Activated CD8-positive, alpha-beta memory T cell treated with anti-CD3 and anti-CD28 coated beads for 48 hours (primary cell): ENCODE results near the gene FUCA1.
A peak's percentile ranks its signal among the peaks of the same experiment; 100 is the strongest.
"Not testable (repeated sequence)": the region's sequence is repeated elsewhere in the genome, so short reads cannot be mapped to it uniquely, and the experiment has no call there.

ENCODE experiments used
- DNase-seq, 3 experiments: peaks; one replicate each; pipeline ENCODE4 v3.0.0-alpha.2; 2020; ENCODE audit warnings: low read depth in 2 of 3, low spot score in 2 of 3

The FUCA1 gene

DNA sequence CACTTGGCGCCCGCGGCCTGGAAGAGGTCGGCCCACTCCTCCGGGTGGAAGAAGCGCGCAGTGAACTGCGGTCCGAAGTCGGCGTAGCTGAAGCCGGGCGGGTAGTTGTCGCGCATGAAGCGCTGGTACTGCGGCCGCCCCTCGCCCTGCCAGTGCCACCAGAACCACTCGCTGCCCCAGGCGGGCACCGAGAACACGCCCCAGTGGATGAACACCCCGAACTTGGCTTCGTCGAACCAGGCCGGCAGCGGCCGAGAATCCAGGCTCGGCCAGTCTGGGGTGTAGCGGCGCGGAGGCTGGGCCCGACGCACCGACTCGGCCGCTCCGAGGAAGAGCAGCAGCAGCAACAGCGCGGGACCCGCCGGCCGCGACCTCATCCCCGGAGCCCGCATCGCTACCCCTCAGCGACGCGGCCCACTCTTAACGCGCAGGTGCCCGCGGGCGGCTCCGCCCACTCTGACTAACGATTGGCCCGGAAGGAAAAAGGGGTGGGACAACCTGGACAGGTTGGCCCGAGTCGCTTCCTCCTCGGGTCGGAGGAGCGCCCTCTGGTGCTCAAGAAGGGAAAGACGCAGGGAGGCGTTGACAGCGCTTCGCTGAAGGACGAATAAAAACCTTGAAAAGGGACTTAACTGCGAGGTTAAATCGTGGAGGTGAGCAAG lies at the start of gene FUCA1:
Gene FUCA1 (minus strand): TSS at position 396 of the 662 bp plus-strand sequence. CDS start 4 bp downstream, at position 392.
- DNase-seq, result peak; percentile 73 to 80 (median 79)

DNA sequence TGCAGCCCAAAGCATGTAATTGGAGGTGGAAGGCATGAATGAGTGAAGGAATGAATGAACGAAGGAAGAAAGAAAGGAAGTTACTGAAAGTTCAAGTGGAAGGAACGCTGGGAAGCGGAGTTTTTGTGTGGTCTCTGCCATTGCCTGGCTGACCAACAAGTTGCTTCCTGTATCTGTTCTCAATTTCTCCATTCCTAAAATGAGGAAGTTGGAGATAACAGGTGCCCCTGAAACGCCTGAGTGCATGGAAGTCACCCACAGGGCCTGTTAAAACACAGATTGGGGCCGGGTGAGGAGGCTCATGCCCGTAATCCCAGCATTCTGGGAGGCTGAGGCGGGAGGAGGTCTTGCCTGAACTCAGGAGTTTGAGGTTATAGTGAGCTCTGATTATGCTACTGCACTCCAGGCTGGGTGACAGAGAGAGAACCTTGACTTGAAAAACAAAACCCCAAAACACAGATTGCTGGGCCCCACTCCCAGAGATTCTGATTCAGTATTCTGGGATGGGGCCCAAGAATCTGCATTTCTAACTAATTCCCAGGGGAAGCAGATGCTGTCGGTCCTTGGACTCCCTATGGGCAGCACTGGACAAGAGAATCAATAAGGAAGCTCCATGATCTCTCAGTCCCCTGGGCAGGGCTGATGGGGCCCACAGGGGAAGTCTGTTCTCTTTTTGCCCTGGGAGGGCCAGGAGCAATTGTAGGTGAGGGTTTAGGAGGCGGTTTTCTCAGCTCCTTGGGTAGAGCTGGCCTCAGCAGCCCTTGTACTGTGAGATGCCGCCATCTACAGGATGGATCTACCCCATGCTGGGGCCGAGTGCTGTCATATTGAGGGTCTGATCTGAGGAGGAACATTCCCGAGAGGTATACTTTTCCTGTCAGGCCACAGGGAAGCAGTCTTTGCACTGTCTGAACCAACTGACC lies 48.4 kb upstream of the FUCA1 start:
- no peak for DNase-seq

DNA sequence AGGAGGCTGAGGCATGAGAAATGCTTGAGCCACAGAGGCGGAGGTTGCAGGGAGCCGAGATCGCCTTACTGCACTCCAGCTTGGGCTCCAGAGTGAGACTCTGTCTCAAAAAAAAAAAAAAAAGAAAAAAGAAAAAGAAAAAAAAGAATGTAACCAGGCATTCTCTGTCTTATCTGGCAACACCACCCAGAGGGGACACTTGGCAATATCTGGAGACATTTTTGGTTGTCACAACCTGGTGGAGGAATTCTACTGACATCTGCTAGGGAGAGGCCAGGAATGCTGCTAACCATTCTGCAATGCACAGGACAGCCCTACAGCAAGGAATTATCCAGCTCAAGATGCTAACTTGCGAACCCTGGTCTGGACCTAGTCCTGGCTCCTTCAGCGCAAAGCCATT lies 47.4 kb upstream of the FUCA1 start:
- no peak for DNase-seq

DNA sequence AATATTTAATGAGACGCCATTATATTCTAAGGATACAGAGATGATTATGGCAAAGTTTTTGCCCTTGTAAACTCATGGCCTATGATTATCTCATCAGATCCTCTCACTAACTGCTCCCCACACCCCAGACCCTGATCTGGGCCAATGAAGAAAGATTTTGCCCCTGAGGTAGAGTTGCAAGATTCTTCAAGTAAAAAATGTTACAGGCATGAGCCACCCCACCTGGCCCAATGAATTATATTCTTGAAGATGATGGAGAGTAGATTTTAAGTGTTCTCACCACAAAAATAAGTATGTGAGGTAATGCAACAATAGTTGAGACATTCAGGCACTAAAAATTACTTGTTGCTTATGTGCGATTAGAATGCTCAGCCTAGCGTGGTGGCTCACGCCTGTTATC lies 46.8 kb upstream of the FUCA1 start:
- no peak for DNase-seq

DNA sequence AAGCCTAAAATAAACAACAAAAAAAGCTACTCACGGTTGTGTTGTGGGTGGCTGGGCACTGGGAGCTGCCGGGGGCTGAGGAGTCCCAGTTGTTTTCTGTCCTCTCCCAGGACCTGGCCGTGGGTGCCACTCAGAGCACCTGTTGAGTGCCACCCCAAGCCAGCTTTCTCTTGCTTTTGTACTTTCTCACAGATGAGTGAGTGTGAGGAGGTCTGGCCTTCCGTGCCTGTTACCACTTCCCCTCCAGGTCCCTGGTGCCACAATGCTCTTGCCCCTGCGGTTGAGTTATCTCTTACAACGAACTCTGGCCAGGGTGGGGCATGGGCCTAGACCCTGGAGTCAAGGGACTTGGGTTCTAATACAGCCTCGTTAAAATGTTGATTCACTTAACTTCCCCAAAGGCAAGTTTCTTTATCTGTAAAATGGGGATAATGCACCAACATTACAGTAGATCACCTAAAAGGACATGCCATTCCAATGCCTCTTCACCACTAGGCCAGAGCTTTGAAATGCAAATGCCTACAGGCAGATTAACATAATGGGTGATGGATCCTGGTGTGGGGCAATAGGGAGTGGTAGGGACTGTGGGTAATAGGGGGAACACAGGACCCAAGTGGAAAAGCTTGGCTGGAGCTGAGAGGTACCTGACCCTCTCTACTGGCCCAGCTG lies 45.3 kb upstream of the FUCA1 start, which contains the start of gene CNR2:
Gene CNR2 (minus strand): TSS at position 151 of the 669 bp plus-strand sequence. CDS start 37,745 bp downstream, outside the sequence.
- no peak for DNase-seq

DNA sequence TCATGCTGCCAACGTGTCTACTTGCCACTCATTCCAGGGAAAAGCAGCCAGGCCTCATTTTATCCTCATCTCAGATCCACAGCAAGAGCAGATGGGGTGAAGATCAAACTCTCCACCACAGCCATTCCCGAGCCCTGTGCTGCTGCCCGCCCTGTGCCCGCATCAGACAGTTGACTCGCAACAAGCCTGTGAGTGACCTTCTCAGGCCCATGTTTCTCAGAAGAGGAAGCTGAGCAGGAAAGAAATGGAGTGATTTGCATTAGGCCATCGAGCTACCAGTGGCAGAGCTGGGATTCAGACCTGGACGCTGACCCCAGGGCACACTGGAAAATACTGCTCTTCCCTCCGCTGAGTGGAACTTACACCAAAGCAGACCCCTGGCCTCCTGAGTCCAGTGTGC lies 43.8 kb upstream of the FUCA1 start:
- DNase-seq, result no peak

DNA sequence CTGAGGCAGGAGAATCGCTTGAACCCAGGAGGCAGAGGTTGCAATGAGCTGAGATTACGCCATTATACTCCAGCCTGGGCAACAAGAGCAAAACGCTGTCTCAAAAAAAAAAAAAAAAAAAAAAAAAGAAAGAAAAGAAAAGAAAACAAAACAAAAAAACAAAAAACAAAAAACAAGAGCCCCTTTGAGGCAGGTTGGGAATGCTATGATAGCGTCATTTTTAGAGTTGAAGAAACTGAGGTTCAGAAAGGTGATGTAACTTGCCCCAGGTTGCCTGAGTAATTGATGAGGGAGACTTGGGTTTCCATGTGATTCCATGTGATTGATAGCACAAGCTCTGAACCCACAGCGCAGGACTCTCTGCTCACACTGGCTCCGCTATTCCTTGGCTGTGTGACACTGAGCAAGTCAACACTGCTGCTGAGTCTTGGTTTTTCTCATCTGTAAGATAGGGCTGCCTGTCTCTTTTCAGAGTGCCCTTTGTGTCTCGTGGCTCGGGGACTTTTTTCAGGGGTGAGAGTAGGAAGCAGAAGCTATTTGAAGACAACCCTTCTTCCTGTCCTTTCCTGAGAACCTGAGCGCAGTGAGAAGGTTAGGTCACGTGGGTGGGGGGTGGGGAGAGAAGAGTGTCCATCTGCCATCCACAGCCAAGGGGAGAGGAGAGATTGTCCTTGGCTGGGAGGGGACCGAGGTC lies 42.6 kb upstream of the FUCA1 start:
- no peak for DNase-seq

DNA sequence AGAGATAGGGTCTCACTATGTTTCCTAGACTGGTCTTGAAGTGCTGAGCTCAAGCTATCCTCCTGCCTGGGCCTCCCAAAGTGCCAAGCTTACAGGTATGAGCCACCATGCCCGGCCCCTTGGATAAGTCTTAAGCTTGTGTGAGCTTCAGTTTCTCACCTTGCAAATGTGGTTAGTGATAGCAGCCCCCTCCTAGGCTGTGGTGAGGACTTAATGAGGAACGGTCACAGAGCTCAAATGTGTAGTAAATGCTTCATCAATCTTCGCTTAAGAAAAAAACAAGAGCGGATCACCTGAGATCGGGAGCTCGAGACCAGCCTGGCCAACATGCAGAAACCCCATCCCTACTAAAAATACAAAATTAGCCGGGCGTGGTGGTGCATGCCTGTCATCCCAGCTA lies 42.1 kb upstream of the FUCA1 start:
- no peak for DNase-seq

DNA sequence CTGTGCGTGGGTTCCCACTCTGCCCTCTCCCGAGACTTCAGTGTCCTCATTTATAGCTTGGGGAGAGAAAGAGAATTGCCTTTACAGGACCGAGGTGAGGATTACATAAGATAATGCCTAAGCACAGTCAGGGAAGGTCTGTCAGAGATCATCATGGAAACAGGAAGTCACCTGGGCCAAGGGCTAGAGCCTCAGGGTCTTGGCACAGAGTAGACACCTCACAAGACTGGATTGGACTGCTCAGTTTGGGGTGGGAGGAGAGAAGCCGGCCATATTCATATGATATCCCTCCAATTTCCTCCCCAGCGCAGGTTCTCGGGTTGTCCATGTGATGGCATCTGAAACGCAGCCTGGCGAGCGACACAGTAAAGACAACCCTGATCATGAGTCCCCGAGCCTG lies 41.3 kb upstream of the FUCA1 start:
- DNase-seq, result no peak

DNA sequence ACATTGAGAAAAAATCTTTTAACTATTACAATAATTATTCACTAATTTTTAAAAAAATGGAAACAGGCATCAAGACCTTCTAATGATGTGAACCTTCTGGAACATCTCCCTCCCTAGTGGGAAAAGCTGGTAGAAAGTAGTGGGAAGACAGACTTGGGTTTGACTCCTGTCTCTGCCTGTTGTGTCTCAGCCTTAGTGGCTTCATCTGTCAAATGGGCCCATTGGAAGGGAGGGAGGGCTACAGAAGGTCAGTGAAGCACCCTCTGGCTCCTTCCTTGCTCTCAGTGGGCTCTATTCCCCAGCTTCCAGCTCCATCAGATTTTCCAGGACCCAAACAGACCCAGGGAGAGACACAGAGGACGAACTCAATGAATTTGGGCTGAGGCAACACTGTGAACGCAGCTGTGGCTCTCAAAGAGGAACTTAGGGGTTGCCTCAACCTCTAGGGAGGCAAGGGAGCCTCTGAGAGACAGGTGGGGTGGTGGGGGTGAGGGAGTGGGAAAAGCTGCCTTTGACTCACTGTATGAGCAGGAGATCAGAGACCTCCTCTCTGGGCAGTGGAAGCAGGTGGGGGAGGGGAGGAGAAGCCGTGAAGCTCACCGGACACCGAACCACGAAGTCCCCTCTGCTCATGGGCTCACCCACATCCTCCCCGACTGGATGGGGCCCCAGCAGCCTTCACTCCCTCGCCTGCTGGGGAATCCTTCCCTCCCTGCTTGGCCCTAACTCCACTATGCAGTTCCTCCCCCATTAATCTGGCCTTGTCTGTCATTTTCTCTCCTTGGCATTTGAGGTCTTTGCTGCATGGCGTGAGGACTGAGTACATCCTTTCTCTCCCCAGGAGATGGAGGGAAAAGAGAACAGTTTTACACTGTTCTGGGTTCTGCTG lies 40.6 kb upstream of the FUCA1 start:
- no peak for DNase-seq

DNA sequence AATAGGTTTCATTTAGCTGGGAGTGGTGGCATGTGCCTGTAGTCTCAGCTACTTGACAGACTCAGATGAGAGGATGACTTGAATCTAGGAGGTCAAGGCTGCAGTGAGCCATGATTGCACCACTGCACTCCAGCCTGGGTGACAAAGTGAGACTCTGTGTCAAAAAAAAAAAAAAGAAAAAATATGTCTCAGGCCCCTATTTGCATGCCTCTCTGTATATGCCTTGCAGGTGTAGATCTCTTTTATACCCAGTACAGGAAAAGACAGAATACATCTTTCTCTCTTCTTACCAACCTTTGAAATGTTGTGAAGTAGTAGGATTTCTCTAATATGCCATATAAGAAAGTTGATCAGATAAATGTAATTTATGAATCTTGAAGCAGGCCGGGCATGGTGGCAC lies 38.6 kb upstream of the FUCA1 start:
- DNase-seq, result no peak

DNA sequence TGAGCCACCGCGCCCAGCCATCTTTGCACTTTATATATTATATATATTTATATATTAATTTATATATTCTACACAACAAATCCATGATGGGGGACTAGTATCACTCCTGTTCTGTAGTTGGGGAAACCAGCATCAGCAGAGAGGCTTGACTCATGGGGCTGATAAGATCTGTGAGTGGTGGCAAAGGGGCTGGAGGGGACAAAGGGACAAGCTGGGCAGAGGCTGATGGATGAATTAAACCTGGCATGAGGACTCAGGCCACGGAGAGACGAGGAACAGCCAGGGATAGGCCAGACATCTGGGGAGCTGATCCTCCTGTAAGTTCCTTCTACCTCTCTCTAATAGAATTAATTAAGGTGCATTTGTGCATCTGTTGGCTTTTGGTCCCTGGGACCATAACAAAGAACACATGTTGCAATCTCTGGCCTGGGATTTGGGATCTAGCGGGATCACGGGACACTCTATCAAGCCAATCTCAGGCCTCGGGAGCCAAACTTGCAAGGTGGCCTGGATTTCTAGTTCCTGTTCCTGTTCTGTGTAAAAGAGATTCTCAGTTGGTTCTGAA lies 37.5 kb upstream of the FUCA1 start:
- DNase-seq, result no peak

DNA sequence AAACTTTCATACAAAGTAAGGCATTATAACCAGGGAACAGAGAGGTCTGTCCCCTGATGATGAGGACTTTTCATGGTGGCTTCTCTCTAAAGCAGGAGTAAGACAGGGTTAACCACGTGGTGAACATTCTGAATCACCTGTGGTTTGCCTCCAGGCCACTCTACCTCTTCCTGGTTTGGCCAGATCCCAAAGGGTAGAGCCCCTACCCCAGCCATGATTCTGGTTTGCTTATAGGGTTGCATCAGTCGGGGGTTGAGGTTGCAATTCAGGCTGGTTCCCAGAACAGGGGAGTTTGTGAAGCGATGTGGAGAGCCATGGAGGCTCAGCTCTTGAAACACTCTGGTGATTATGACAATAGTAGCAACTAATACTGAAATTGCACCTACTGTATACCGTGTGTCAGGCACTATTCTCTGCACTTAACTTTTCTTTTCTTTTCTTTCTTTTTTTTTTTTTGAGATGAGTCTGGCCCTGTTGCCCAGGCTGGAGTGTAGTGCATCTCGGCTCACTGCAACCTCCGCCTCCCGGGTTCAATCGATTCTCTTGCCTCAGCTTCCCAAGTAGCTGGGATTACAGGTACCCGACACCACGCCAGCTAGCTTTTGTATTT lies 36.8 kb upstream of the FUCA1 start:
- peak in 2 of 3 experiments; percentile 36 to 53 for DNase-seq

DNA sequence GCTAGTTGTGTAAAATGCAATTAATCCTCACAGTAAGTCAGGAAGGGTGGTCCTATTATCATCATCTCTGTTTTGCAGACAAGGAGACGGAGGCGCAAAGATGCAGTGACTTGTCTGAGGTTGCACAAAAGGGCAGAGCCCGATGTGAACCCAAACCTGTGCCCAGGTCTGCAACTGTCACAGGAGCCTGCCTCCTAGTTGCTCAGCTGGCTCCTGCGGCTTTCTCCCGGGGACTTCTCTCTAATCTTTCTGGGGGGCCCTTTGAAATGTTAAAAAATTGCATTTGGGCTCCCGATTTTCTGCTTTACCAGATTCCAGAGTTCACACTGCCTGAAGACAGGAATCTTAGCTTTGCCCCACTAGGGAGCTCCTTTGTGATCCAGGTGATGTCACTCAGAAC lies 35.7 kb upstream of the FUCA1 start:
- no peak for DNase-seq

DNA sequence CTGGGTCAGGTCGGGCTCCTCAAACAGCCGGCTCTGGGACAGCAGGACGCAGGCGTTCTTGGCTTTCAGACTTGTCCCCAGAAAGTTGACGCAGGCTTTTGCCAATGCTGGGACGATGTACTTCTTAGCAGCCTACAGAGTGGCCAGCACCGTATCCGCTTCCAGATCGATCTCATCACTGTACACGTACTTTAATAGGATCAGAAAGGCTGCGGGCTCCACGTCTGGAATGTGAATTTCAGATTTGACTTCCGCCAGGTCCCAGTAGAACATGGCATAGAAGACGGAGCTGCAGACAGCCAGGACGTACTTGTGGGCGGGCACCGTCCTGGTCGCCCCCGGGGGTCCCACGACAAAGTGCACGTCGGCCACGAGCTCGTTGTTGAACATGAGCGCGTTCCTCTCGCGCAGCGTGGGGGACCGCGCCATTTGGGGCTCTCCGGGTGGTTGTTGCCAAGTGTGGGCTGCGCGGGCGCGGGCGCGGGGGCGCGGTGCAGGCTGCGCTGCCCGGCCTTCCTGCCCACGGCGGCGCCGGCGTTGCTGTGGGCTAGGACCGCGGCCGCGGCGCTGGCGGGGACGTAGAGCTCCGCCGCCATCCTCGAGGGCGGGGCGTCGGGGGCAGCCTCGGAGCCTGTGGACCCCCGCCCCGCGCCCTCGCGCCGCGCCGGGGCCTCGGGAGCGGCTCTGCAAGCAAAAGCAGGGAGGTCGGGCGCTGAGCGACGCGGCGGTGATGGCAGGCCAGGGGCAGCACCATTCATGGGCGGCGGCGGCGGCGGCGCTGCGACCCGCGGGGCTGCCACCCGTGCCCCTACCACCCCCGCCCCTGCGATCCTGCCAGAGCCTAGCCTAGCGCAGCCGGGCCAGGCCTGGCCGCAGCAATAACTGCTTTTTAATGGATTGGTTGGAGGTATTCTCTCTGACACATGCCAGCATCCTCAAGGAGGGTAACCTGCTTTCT lies 34.5 kb upstream of the FUCA1 start:
- no peak for DNase-seq

DNA sequence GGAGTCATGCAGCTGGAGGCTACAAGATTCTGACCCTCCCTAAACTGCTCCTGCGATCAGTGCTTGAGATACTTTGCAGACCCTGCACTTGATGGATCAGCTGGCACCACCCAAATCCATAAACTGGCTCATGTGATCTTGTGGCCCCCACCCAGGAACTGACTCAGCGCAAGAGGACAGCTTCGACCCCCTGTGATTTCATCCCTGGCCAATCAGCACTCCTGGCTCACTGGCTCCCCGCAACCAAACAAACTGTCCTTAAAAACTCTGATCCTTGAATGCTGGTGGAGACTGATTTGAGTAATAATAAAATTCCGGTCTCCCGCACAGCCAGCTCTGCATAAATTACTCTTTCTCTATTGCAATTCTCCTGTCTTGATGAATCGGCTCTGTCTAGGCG lies 31.9 kb upstream of the FUCA1 start:
- DNase-seq, result not testable (repeated sequence)

DNA sequence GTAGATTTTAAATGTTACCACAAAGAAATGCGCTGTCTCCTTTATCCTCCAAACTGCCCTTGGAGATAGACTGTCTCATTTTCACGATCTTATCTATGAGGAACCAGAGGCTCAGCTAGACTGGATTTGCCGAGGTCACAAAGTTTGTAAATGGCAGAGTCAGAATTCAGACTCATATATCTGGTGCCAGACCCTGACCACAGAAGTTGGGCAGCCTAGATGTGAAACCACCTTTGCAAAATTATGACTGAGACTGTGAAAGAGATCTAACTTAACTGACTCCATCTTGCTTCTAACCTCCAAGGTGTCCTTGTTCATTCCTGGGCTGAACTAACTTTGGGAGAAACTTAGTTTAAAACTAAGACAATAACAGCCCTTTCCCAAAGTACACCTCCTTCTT lies 31.0 kb upstream of the FUCA1 start:
- DNase-seq, result no peak

DNA sequence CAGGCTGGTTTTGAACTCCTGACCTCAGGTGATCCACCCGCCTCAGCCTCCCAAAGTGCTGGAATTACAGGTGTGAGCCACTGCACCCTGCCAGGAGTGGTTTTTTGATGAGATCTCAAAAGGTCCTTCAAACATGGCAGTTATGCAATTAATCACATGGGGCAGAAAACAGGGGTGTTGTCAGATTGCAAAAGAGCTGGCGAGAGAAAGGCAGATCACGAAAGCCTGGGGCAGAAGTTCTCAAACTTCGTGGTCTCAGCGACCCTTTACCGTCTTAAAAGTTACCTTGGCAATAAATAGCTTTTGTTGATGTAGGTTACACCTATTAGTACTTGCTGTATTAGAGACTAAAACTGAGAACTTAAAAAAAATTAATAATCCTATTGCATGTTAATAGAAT lies 29.0 kb upstream of the FUCA1 start:
- no peak for DNase-seq
